HG02571 (cell line): ENCODE data around the gene NXN.
"Not testable (repeated sequence)": the region's sequence is repeated elsewhere in the genome, so short reads cannot be mapped to it uniquely, and the experiment has no call there.

Experiments
- ATAC-seq: cut with Tn5 transposase; IDR thresholded peaks from one replicate; pipeline ENCODE4 v1.9.1; 2021; ENCODE audit warnings: mild to moderate bottlenecking, moderate library complexity; ENCODE audit not compliant: unreplicated experiment

Gene NXN

GRCh38 chr17:1007310-1008007, 27.9 kb upstream of the NXN start:
- no peak for ATAC-seq

GRCh38 chr17:1006054-1006453, 26.5 kb upstream of the NXN start:
- ATAC-seq, result no peak

- ATAC-seq, result no peak
Measured at GRCh38 chr17:1005361-1005946, 25.9 kb upstream of the NXN start.

- ATAC-seq, result no peak
Measured at GRCh38 chr17:1004769-1005295, 25.3 kb upstream of the NXN start.

- ATAC-seq, result no peak
Measured at GRCh38 chr17:1003972-1004768, 24.6 kb upstream of the NXN start.

GRCh38 chr17:1003633-1003971, 24.0 kb upstream of the NXN start:
- no peak for ATAC-seq

- ATAC-seq, result no peak
Measured at GRCh38 chr17:1002771-1003555, 23.4 kb upstream of the NXN start.

- ATAC-seq, result no peak
Measured at GRCh38 chr17:1002412-1002753, 22.8 kb upstream of the NXN start.

- no peak for ATAC-seq
Measured at GRCh38 chr17:1001640-1002411, 22.2 kb upstream of the NXN start.

GRCh38 chr17:1000597-1001461, 21.3 kb upstream of the NXN start:
- no peak for ATAC-seq

- no peak for ATAC-seq
Measured at GRCh38 chr17:998111-998510, 18.5 kb upstream of the NXN start.

GRCh38 chr17:996554-997344, 17.2 kb upstream of the NXN start, which contains the start of gene TIMM22:
Gene TIMM22, plus strand, starts transcription at chr17:997129. Its CDS starts 14 bp downstream, at chr17:997143.
- peak; percentile 85 for ATAC-seq

- ATAC-seq, result not testable (repeated sequence)
Measured at GRCh38 chr17:995324-995723, 15.7 kb upstream of the NXN start.

GRCh38 chr17:992933-993332, 13.4 kb upstream of the NXN start:
- no peak for ATAC-seq

GRCh38 chr17:988561-988960, 9.0 kb upstream of the NXN start:
- no peak for ATAC-seq

- no peak for ATAC-seq
Measured at GRCh38 chr17:987931-988330, 8.4 kb upstream of the NXN start.

GRCh38 chr17:986322-986929, 6.8 kb upstream of the NXN start:
- no peak for ATAC-seq

GRCh38 chr17:983921-984320, 4.3 kb upstream of the NXN start:
- no peak for ATAC-seq
